ENCODE results near the gene USH1C. TPM values are rescaled to one million over a fixed set of nuclear protein-coding genes. Genes with fewer than 3 reads are reported as not detected.

USH1C gene
- total and polyA plus RNA-seq, 9 donors: 0.25 to 1.2 (median 1.00) TPM; not detected in 5

DNA sequence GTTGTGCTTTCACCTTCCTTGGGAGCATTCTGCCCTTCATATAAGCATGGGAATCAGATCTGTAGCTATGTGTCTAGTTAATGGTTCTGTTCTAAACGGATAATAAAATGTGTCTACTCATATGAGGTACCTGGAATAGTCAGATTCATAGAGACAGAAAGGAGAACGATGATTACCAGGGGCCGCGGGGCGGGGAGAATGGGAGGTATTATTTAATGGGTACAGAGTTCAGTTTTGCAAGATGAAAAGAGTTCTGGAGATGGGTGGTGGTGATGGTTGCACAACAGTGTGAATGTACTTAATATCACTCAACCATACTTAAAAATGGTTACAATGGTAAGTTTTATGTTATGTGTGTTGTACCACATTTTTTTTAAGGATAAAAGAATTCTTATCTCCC is 57.6 kb downstream of the USH1C start:
- H3K27me3 ChIP-seq: no peaks in the 10 kb centered on the region
- no peak for DNase-seq
- intact Hi-C loops (cut with DNase I): no loop called here
- H3K9me3 ChIP-seq: no peaks in the 10 kb centered on the region
- no peaks in the 10 kb centered on the region for H3K36me3 ChIP-seq
- no peak overlapping the region for H3K4me3 ChIP-seq
- no peak overlapping the region for H3K27ac ChIP-seq
- 75 to 89% (median 86%) methylated on average over 5 of the region's 5 CpGs for WGBS, 3 donors
- no peaks in the 10 kb centered on the region for H3K4me1 ChIP-seq (ENCODE audit: insufficient read depth)
- TF ChIP-seq, protein P1, sequence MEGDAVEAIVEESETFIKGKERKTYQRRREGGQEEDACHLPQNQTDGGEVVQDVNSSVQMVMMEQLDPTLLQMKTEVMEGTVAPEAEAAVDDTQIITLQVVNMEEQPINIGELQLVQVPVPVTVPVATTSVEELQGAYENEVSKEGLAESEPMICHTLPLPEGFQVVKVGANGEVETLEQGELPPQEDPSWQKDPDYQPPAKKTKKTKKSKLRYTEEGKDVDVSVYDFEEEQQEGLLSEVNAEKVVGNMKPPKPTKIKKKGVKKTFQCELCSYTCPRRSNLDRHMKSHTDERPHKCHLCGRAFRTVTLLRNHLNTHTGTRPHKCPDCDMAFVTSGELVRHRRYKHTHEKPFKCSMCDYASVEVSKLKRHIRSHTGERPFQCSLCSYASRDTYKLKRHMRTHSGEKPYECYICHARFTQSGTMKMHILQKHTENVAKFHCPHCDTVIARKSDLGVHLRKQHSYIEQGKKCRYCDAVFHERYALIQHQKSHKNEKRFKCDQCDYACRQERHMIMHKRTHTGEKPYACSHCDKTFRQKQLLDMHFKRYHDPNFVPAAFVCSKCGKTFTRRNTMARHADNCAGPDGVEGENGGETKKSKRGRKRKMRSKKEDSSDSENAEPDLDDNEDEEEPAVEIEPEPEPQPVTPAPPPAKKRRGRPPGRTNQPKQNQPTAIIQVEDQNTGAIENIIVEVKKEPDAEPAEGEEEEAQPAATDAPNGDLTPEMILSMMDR (IDR thresholded peaks at IDR 0.05): no peak
- TF ChIP-seq EP300 (IDR thresholded peaks at IDR 0.05): no peak
- TF ChIP-seq POLR2A (IDR thresholded peaks at IDR 0.05): no peak

DNA sequence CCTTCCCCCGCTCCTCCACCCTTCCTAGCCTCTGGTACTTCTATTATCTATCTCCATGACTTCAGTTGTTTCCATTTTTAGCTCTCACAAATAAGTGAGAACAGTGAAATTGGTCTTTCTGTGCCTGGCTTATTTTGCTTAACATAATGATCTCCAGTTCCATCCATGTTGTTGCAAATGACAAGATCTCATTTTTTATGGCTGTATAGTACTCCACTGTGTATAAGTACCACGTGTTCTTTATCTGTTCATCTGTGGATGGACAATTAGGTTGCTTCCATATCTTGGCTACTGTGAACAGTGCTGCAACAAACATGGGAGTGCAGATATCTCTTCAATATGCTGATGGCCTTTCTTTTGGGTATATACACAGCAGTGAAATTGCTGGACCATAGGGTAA is 60.7 kb downstream of the USH1C start:
- TF ChIP-seq POLR2A (IDR thresholded peaks at IDR 0.05) (no peak), EP300 (IDR thresholded peaks at IDR 0.05) (no peak)
- TF ChIP-seq, protein P1 (IDR thresholded peaks at IDR 0.05): no peak
- intact Hi-C loops (cut with DNase I): no loop called here
- no peaks in the 10 kb centered on the region for H3K36me3 ChIP-seq
- H3K4me3 ChIP-seq: no peak overlapping the region
- H3K9me3 ChIP-seq: no peaks in the 10 kb centered on the region
- no peak overlapping the region for H3K27ac ChIP-seq
- H3K27me3 ChIP-seq: no peaks in the 10 kb centered on the region
- DNase-seq: no peak
- WGBS, 3 donors: 64 to 79% (median 72%) methylated on average over 2 of the region's 2 CpGs
- H3K4me1 ChIP-seq (ENCODE audit: insufficient read depth): no peaks in the 10 kb centered on the region

DNA sequence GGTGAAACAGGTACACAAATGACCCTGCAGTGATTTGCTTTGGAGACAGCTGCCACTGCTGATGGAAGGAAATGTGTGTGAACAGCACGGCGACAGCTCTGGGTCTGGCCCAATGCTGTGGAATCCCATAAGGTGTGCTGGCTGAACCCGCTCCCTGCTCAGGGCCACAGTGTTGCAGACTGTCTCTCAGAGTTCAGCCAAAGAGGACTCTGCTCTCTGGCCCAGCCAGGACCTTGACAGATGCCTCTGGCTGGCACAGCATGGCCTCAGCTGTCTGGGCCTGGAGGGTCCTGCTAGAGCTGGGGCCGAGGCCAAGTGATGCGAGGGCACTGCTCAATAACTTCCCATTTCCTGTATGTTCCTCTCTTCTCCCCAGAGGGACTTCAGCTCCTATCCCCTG is 62.3 kb downstream of the USH1C start:
- 74 to 86% (median 82%) methylated on average over 4 to 5 of the region's 5 CpGs for whole genome bisulfite sequencing, 3 donors
- DNase-seq: no peak
- Histone ChIP-seq H3K36me3 (no peaks in the 10 kb centered on the region), H3K9me3 (no peaks in the 10 kb centered on the region), H3K27ac (no peak overlapping the region), H3K4me1 (ENCODE audit: insufficient read depth) (no peaks in the 10 kb centered on the region), H3K27me3 (no peaks in the 10 kb centered on the region), H3K4me3 (no peak overlapping the region)
- intact Hi-C loops (cut with DNase I): no loop called here
- TF ChIP-seq EP300 (IDR thresholded peaks at IDR 0.05) (no peak), POLR2A (IDR thresholded peaks at IDR 0.05) (no peak)
- TF ChIP-seq, protein P1 (IDR thresholded peaks at IDR 0.05): no peak

DNA sequence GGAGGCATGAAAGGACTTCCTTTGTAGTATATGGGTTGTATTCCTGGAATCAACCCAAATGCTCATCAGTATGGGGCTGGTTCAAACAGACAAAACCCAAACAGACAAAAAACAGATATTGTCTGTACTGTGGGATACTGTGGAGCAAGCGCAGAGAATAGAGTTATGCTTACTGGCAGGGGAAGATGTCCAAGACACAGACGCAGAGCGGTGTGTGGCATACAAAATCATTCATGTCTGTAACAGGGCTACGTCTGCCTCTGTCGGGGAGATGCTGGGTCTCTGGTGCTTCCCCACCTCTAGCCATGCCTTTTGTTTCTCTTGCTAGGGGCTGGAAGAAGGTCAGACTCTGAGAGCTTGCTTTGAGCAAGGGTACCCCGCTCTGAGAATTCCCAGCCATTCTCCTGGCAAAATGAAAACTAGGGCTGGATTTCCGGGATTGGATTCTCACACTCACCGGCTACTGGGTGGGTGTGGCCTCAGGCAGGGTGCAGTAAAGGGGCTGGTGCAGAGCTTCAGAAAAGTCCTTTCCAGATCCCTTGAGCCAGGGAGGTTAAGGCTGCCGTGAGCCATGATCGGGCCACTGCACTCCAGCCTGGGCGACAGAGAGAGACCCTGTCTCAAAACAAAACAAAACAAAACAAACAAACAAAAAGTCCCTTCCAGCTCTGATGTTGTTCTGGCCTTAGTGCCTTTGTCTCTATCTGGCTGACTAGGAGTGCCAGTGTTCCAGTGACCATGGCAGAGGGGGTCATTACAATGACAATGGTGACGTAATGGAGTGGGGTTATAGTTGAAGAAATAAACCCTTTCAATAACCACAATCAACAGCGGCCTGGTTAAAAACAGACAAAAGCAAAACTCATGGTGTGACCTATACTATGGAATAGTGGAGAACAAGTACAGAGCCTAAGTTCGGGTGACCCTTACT is 64.7 kb downstream of the USH1C start:
- Histone ChIP-seq H3K9me3 (no peaks in the 10 kb centered on the region), H3K4me3 (no peak overlapping the region), H3K36me3 (no peaks in the 10 kb centered on the region), H3K4me1 (ENCODE audit: insufficient read depth) (no peaks in the 10 kb centered on the region), H3K27ac (no peak overlapping the region), H3K27me3 (no peaks in the 10 kb centered on the region)
- TF ChIP-seq EP300 (IDR thresholded peaks at IDR 0.05): no peak
- TF ChIP-seq, protein P1 (IDR thresholded peaks at IDR 0.05): no peak
- TF ChIP-seq POLR2A (IDR thresholded peaks at IDR 0.05): no peak
- intact Hi-C loops (cut with DNase I): no loop called here
- 21 to 26% (median 23%) methylated on average over 13 to 14 of the region's 14 CpGs for WGBS, 3 donors
- DNase-seq: no peak

Data from ovary (tissue), 9 donors.